GM23338 (cell line): Measurements from ENCODE around the gene AP4M1. TPM values are rescaled to one million over a fixed set of nuclear protein-coding genes. Genes with fewer than 3 reads are reported as not detected.

Experiments
- ATAC-seq: fragments of 200-7000 bp; cut with Tn5 transposase; 3 replicates; pipeline ENCODE4 v1.9.1; 2020
- DNase-seq: peaks from one replicate; pipeline ENCODE4 v3.0.0-alpha.2; 2015; ENCODE audit warnings: low spot score
- H2AFZ ChIP-seq: fragments of 200-600 bp; sonication (generic); 2 replicates; pipeline ENCODE4 v1.8.0; 2016; ENCODE audit warnings: antibody characterized with exemption, mild to moderate bottlenecking, moderate library complexity
- H3F3A ChIP-seq: fragments of 200-600 bp; sonication (generic); replicated peaks from 2 replicates; pipeline ENCODE4 v1.8.0; 2017; ENCODE audit warnings: antibody characterized with exemption, mixed run types, low read depth
- H3K27ac ChIP-seq: fragments of 200-600 bp; sonication (generic); 2 replicates; pipeline ENCODE4 v1.6.1; 2016; ENCODE audit warnings: low read depth
- H3K27me3 ChIP-seq: fragments of 200-600 bp; sonication (generic); 2 replicates; pipeline ENCODE4 v1.8.0; 2016; ENCODE audit warnings: mild to moderate bottlenecking, mixed run types, moderate library complexity; ENCODE audit not compliant: insufficient read depth
- H3K36me3 ChIP-seq: fragments of 200-600 bp; sonication (generic); 2 replicates; pipeline ENCODE4 v1.8.0; 2016; ENCODE audit warnings: mild to moderate bottlenecking; ENCODE audit not compliant: insufficient read depth
- H3K4me1 ChIP-seq: fragments of 200-600 bp; sonication (generic); 2 replicates; pipeline ENCODE4 v1.8.0; 2016; ENCODE audit warnings: mild to moderate bottlenecking, moderate library complexity; ENCODE audit not compliant: insufficient read depth
- H3K4me2 ChIP-seq: fragments of 200-600 bp; sonication (generic); 2 replicates; pipeline ENCODE4 v1.7.1; 2017; ENCODE audit warnings: mixed run types
- H3K4me3 ChIP-seq: fragments of 200-600 bp; sonication (generic); 2 replicates; pipeline ENCODE4 v1.6.1; 2016; ENCODE audit warnings: mixed run types
- H3K79me2 ChIP-seq: fragments of 200-600 bp; sonication (generic); replicated peaks from 2 replicates; pipeline ENCODE4 v1.8.0; 2017; ENCODE audit warnings: mild to moderate bottlenecking; ENCODE audit not compliant: insufficient read depth
- H3K9me2 ChIP-seq: fragments of 200-600 bp; sonication (generic); 2 replicates; pipeline ENCODE4 v1.8.0; 2017; ENCODE audit not compliant: insufficient read depth
- H4K20me1 ChIP-seq: fragments of 200-600 bp; sonication (generic); replicated peaks from 2 replicates; pipeline ENCODE4 v1.8.0; 2017; ENCODE audit warnings: mild to moderate bottlenecking; ENCODE audit not compliant: insufficient read depth
- H3K27ac Mint-ChIP-seq: 2 replicates; pipeline ENCODE4 v1.8.0; 2020; ENCODE audit warnings: inconsistent platforms, mild to moderate bottlenecking, moderate library complexity, mixed read lengths
- H3K27me3 Mint-ChIP-seq: 3 replicates; pipeline ENCODE4 v1.8.0; 2022; ENCODE audit warnings: low read depth, mild to moderate bottlenecking, moderate library complexity, mixed read lengths, inconsistent platforms; ENCODE audit not compliant: insufficient read depth, poor library complexity
- H3K36me3 Mint-ChIP-seq: 3 replicates; pipeline ENCODE4 v1.8.0; 2021; ENCODE audit warnings: low read depth, mild to moderate bottlenecking, inconsistent platforms, moderate library complexity, mixed read lengths
- H3K4me1 Mint-ChIP-seq: 3 replicates; pipeline ENCODE4 v1.8.0; 2020; ENCODE audit warnings: mild to moderate bottlenecking, inconsistent platforms, mixed read lengths
- H3K4me3 Mint-ChIP-seq: 3 replicates; pipeline ENCODE4 v1.8.0; 2021; ENCODE audit warnings: moderate library complexity, mild to moderate bottlenecking, inconsistent platforms, mixed read lengths
- H3K9me3 Mint-ChIP-seq: 3 replicates; pipeline ENCODE4 v1.8.0; 2020; ENCODE audit warnings: moderate library complexity, mild to moderate bottlenecking, inconsistent platforms, mixed read lengths
- CREB1 ChIP-seq: fragments of 250-450 bp; sonication (Bioruptor Pico); IDR thresholded peaks from 2 replicates; pipeline ENCODE4 v1.5.0; 2020; ENCODE audit warnings: low read depth, mild to moderate bottlenecking, moderate library complexity
- ETS1 ChIP-seq: IDR thresholded peaks from 2 replicates; pipeline ENCODE4 v1.6.1; 2016; ENCODE audit warnings: antibody characterized with exemption
- EZH2 ChIP-seq: fragments of 200-600 bp; sonication (generic); IDR thresholded peaks from one replicate; pipeline ENCODE4 v1.8.0; 2017; ENCODE audit warnings: antibody characterized with exemption, mild to moderate bottlenecking, low read depth; ENCODE audit not compliant: unreplicated experiment
- EZH2phosphoT487 ChIP-seq: fragments of 200-600 bp; sonication (generic); IDR thresholded peaks from one replicate; pipeline ENCODE4 v1.8.1; 2018; ENCODE audit warnings: antibody characterized with exemption; ENCODE audit not compliant: unreplicated experiment
- JUNB ChIP-seq: IDR thresholded peaks from one replicate; pipeline ENCODE4 v1.6.1; 2016; ENCODE audit warnings: antibody characterized with exemption; ENCODE audit not compliant: unreplicated experiment
- POLR2AphosphoS5 ChIP-seq: IDR thresholded peaks from 2 replicates; pipeline ENCODE4 v1.6.1; 2016; ENCODE audit warnings: antibody characterized with exemption, low read depth
- REST ChIP-seq: IDR thresholded peaks from one replicate; pipeline ENCODE4 v1.6.1; 2018; ENCODE audit warnings: antibody characterized with exemption; ENCODE audit not compliant: unreplicated experiment
- STAT1 ChIP-seq: IDR thresholded peaks from one replicate; pipeline ENCODE4 v1.6.1; 2016; ENCODE audit warnings: antibody characterized with exemption; ENCODE audit not compliant: unreplicated experiment
- ZNF114 ChIP-seq: fragments of 250-450 bp; sonication (Bioruptor Pico); IDR thresholded peaks from 2 replicates; pipeline ENCODE4 v1.5.0; 2020; ENCODE audit warnings: mild to moderate bottlenecking, moderate library complexity
- ZNF462 ChIP-seq: fragments of 250-450 bp; sonication (Bioruptor Pico); IDR thresholded peaks from 2 replicates; pipeline ENCODE4 v1.5.0; 2020; ENCODE audit warnings: mild to moderate bottlenecking, moderate library complexity
- polyA plus RNA-seq: library from polyadenylated mRNA; unstranded; fragments of >200 nt; fragmentation: Nextera tagmentation; extraction: Ambion mirVana; gene quantifications from 2 replicates; pipeline ENCODE4 v1.2.1, GENCODE V29; 2016
- total RNA-seq: library from RNA; depleted of rRNA; stranded (reverse); fragments of >200 nt; shearing (Covaris generic); gene quantifications from 2 replicates; pipeline ENCODE4 v1.2.3, GENCODE V29; 2014

AP4M1 gene
- total and polyA plus RNA-seq, 2 experiments from 2014 or later = 9.5 to 13.3 TPM

GRCh38 chr7:100105534-100105933, 4.1 kb downstream of the AP4M1 start (continued):
- TF ChIP-seq POLR2AphosphoS5 = no peak
- no peak for TF ChIP-seq ETS1
- TF ChIP-seq EZH2 = no peak
- TF ChIP-seq ZNF462 (CRISPR knock-in tag) = no peak
- TF ChIP-seq STAT1 = no peak
- no peak for TF ChIP-seq JUNB
- no peak for TF ChIP-seq EZH2phosphoT487

GRCh38 chr7:100106633-100107032, 5.2 kb downstream of the AP4M1 start:
- peaks cover 17% of the 10 kb centered on the region; the same call in 1 of the 2 replicates for H3K36me3 ChIP-seq
- no peak overlapping the region for H2AFZ ChIP-seq
- Mint-ChIP-seq H3K4me3 (no peak overlapping the region), H3K4me1 (peaks cover 8% of the 10 kb centered on the region), H3K27me3 (peaks cover 31% of the 10 kb centered on the region), H3K9me3 (no peaks in the 10 kb centered on the region), H3K27ac (no peak overlapping the region), H3K36me3 (peaks cover 75% of the 10 kb centered on the region)
- H4K20me1 ChIP-seq = no peaks in the 10 kb centered on the region
- H3K79me2 ChIP-seq = peaks cover 8% of the 10 kb centered on the region; the same call in 1 of the 2 replicates
- H3K27ac ChIP-seq = no peak overlapping the region
- no peaks in the 10 kb centered on the region for H3K9me2 ChIP-seq
- no peak overlapping the region for H3K4me2 ChIP-seq
- H3K4me1 ChIP-seq = peaks cover 5% of the 10 kb centered on the region; the same call in 1 of the 2 replicates
- H3F3A ChIP-seq = peaks cover 4% of the 10 kb centered on the region; the same call in 1 of the 2 replicates
- DNase-seq (no peak), ATAC-seq (no peak)
- TF ChIP-seq CREB1 (CRISPR knock-in tag) (no peak), ETS1 (no peak), ZNF114 (CRISPR knock-in tag) (no peak), REST (no peak)
- no peaks in the 10 kb centered on the region for H3K27me3 ChIP-seq
- H3K4me3 ChIP-seq = no peak overlapping the region
